Vagina (tissue), 2 donors: ENCODE data around the gene FABP7.

Experiments
- CTCF ChIP-seq, 3 experiments: fragments of 450-650 bp in 2 of 3; fragments of 200-600 bp in 1 of 3; sonication (generic) in 1 of 3; IDR thresholded peaks; one replicate each; pipeline ENCODE4 v1.5.1; 2017 to 2019; ENCODE audit warnings: antibody characterized with exemption in 3 of 3, mild to moderate bottlenecking in 2 of 3, moderate library complexity in 2 of 3
- POLR2A ChIP-seq, 2 donors: fragments of 450-650 bp; IDR thresholded peaks; one replicate each; pipeline ENCODE4 v1.6.1; 2017; ENCODE audit warnings: antibody characterized with exemption in 2 of 2, mild to moderate bottlenecking in 2 of 2, moderate library complexity in 2 of 2

GRCh38 chr6:122800906-122801305 is 21.4 kb downstream of the FABP7 start:
- no peak for TF ChIP-seq CTCF (IDR thresholded peaks at IDR 0.05)
- no peak for TF ChIP-seq POLR2A (IDR thresholded peaks at IDR 0.05)
